Esophagus mucosa (tissue), 1 donor: Measurements from ENCODE around the gene CARD10. TPM values are rescaled to one million over a fixed set of nuclear protein-coding genes. Genes with fewer than 3 reads are reported as not detected.
A peak's percentile ranks its signal among the peaks of the same experiment; 100 is the strongest.
"Not testable (repeated sequence)": the region's sequence is repeated elsewhere in the genome, so short reads cannot be mapped to it uniquely, and the experiment has no call there.

Experiments
- ATAC-seq: fragments of 200-7000 bp; cut with Tn5 transposase; one replicate; pipeline ENCODE4 v1.9.1; 2020
- total RNA-seq: library from RNA; stranded (reverse); gene quantifications from one replicate; pipeline ENCODE4 v1.2.4, GENCODE V29; 2023
- donor health status: DM: yes; HTN: yes; CAD: no.

The CARD10 gene
- total RNA-seq, 1 donor from 2014 or later, result 10.5 TPM

- not testable (repeated sequence) for ATAC-seq
These were observed 8.0 kb upstream of the CARD10 start for GRCh38 chr22:37527081-37527752.

- peak; percentile 76 for ATAC-seq
These were observed 7.2 kb upstream of the CARD10 start for GRCh38 chr22:37526376-37526775.

- peak; percentile 47 for ATAC-seq
These were observed 6.6 kb upstream of the CARD10 start for GRCh38 chr22:37525746-37526350.

GRCh38 chr22:37525073-37525745, 6.0 kb upstream of the CARD10 start:
- ATAC-seq, result peak; percentile 83

- ATAC-seq, result no peak
These were observed 3.3 kb upstream of the CARD10 start for GRCh38 chr22:37522482-37522881.

- no peak for ATAC-seq
These were observed 2.1 kb upstream of the CARD10 start for GRCh38 chr22:37521236-37521739.

- ATAC-seq, result no peak
These were observed 1.6 kb upstream of the CARD10 start for GRCh38 chr22:37520776-37521191.

GRCh38 chr22:37518509-37519267, 527 bp downstream of the CARD10 start:
- peak; percentile 17 for ATAC-seq

- peak; percentile 54 for ATAC-seq
These were observed 1.3 kb downstream of the CARD10 start for GRCh38 chr22:37517826-37518450.

- no peak for ATAC-seq
These were observed 2.8 kb downstream of the CARD10 start for GRCh38 chr22:37516456-37516855.

- ATAC-seq, result no peak
These were observed 3.3 kb downstream of the CARD10 start for GRCh38 chr22:37515901-37516300.

GRCh38 chr22:37514526-37515051, 4.6 kb downstream of the CARD10 start:
- no peak for ATAC-seq

- ATAC-seq, result no peak
These were observed 7.7 kb downstream of the CARD10 start for GRCh38 chr22:37511395-37512104.

- ATAC-seq, result no peak
These were observed 9.1 kb downstream of the CARD10 start for GRCh38 chr22:37510091-37510490.

GRCh38 chr22:37509059-37509860, 10.0 kb downstream of the CARD10 start:
- ATAC-seq, result peak; percentile 17

- ATAC-seq, result peak; percentile 65
These were observed 10.7 kb downstream of the CARD10 start for GRCh38 chr22:37508431-37508992.

GRCh38 chr22:37507731-37508130, 11.5 kb downstream of the CARD10 start:
- no peak for ATAC-seq

- ATAC-seq, result no peak
These were observed 13.2 kb downstream of the CARD10 start for GRCh38 chr22:37505989-37506388.

- no peak for ATAC-seq
These were observed 13.7 kb downstream of the CARD10 start for GRCh38 chr22:37505565-37505964.

GRCh38 chr22:37504964-37505363, 14.3 kb downstream of the CARD10 start:
- no peak for ATAC-seq
